GM19438 (cell line): ENCODE results near the gene PRKCE.

Experiments used
- ATAC-seq: cut with Tn5 transposase; IDR thresholded peaks from one replicate; pipeline ENCODE4 v1.9.1; 2021; ENCODE audit warnings: low read depth; ENCODE audit not compliant: unreplicated experiment

Gene PRKCE

GRCh38 chr2:45825001-45825651, 173.7 kb downstream of the PRKCE start:
- ATAC-seq: no peak

GRCh38 chr2:45826460-45826859, 175.0 kb downstream of the PRKCE start:
- ATAC-seq: no peak

- ATAC-seq: no peak
Measured at GRCh38 chr2:45826884-45827635, 175.6 kb downstream of the PRKCE start.

GRCh38 chr2:45830322-45830721, 178.8 kb downstream of the PRKCE start:
- no peak for ATAC-seq

GRCh38 chr2:45833301-45833967, 182.0 kb downstream of the PRKCE start:
- ATAC-seq: peak; percentile 8

- ATAC-seq: peak; percentile 73
Measured at GRCh38 chr2:45833968-45834344, 182.5 kb downstream of the PRKCE start.

- no peak for ATAC-seq
Measured at GRCh38 chr2:45834372-45834771, 182.9 kb downstream of the PRKCE start.

GRCh38 chr2:45834858-45835257, 183.4 kb downstream of the PRKCE start:
- no peak for ATAC-seq

- ATAC-seq: peak; percentile 25
Measured at GRCh38 chr2:45836316-45836715, 184.8 kb downstream of the PRKCE start.

- ATAC-seq: peak; percentile 37
Measured at GRCh38 chr2:45836740-45837139, 185.3 kb downstream of the PRKCE start.

GRCh38 chr2:45837812-45838341, 186.4 kb downstream of the PRKCE start:
- ATAC-seq: no peak

- ATAC-seq: no peak
Measured at GRCh38 chr2:45839508-45840251, 188.2 kb downstream of the PRKCE start.

GRCh38 chr2:45840481-45840880, 189.0 kb downstream of the PRKCE start:
- ATAC-seq: no peak

GRCh38 chr2:45841752-45842407, 190.4 kb downstream of the PRKCE start:
- ATAC-seq: no peak

- peak; percentile 58 for ATAC-seq
Measured at GRCh38 chr2:45843136-45843535, 191.7 kb downstream of the PRKCE start.

GRCh38 chr2:45844796-45845457, 193.5 kb downstream of the PRKCE start:
- ATAC-seq: no peak

- no peak for ATAC-seq
Measured at GRCh38 chr2:45845566-45845965, 194.1 kb downstream of the PRKCE start.

- ATAC-seq: no peak
Measured at GRCh38 chr2:45849491-45850283, 198.2 kb downstream of the PRKCE start.

- ATAC-seq: no peak
Measured at GRCh38 chr2:45850558-45850957, 199.1 kb downstream of the PRKCE start.
